ENCODE data around the gene PPIL4.

Gene PPIL4

GRCh38 chr6:149515494-149515893 is 30.3 kb downstream of the PPIL4 start:
- H3K36me3 ChIP-seq (ENCODE audit: control insufficient read depth, insufficient read depth, low read length), result peaks cover 3% of the 10 kb centered on the region; the same call in 1 of the 2 replicates
- no peak for DNase-seq (ENCODE audit: extremely low read depth, insufficient read length)
- no peaks in the 10 kb centered on the region for H3K27me3 ChIP-seq (replicated peaks; ENCODE audit: control insufficient read depth, insufficient read depth, low read length)
- TF ChIP-seq CTCF (IDR thresholded peaks at IDR 0.05; ENCODE audit: insufficient read depth, low read length, poor library complexity, severe bottlenecking), result no peak
- H3K4me3 ChIP-seq (replicated peaks; ENCODE audit: low read depth, low read length), result no peak overlapping the region

DNA sequence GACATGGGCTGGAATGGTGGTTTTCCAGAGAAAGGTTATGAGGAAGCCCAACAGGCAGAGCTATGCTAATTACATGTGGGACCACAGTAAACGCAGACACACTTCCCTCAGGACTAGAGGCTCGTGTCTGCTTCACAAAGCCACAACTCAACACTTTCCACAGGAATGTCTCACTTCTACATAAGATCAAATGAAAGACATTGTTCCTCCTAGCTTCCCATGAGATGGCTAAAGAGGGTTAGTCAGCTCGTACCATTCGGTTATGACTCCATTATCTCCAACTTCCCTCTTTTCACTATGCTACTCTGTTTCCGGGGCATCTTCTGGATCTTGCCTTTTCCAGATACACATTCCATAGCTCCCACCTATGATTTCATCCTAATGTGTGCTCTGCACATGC is 31.9 kb downstream of the PPIL4 start:
- DNase-seq (ENCODE audit: extremely low read depth, insufficient read length), result no peak
- Histone ChIP-seq H3K4me3 (replicated peaks; ENCODE audit: low read depth, low read length) (no peak overlapping the region), H3K36me3 (ENCODE audit: control insufficient read depth, insufficient read depth, low read length) (peaks cover 3% of the 10 kb centered on the region; the same call in 1 of the 2 replicates), H3K27me3 (replicated peaks; ENCODE audit: control insufficient read depth, insufficient read depth, low read length) (no peaks in the 10 kb centered on the region)
- no peak for TF ChIP-seq CTCF (IDR thresholded peaks at IDR 0.05; ENCODE audit: insufficient read depth, low read length, poor library complexity, severe bottlenecking)

DNA sequence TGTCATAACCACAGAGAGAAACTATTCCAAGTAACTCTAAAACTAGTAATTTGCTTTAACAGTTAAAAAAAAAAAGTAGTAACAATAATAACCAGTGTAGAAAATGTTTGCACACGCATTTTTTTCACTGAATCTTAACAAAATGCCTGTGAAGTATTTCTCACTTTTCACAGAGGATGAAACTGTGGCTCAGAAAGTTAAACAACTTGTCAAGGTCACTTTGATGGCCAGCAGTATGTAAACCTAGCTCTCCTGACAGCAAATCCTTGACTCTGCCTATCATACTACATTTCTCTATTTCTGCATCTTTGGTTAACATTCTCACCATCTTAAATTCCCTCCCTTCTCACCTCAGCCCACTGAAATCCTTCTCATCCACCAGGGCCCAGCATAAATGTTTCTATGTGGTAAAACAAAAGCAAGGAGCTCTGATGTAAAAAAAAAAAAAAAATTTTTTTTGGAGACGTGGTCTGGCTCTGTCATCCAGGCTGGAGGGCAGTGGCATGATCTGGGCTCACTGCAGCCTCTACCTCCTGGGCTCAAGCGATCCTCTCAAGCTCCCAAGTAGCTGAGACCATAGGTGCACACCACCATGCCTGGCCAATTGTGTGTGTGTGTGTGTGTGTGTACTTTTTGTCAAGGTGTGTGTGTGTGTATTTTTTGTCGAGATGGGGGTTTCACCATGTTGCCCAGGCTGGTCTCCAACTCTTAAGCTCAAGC is 34.9 kb downstream of the PPIL4 start:
- no peak for DNase-seq (ENCODE audit: extremely low read depth, insufficient read length)
- TF ChIP-seq CTCF (IDR thresholded peaks at IDR 0.05; ENCODE audit: insufficient read depth, low read length, poor library complexity, severe bottlenecking), result no peak
- H3K27me3 ChIP-seq (replicated peaks; ENCODE audit: control insufficient read depth, insufficient read depth, low read length), result no peaks in the 10 kb centered on the region
- H3K36me3 ChIP-seq (ENCODE audit: control insufficient read depth, insufficient read depth, low read length), result peaks cover 3% of the 10 kb centered on the region; the same call in 1 of the 2 replicates
- no peak overlapping the region for H3K4me3 ChIP-seq (replicated peaks; ENCODE audit: low read depth, low read length)

- Histone ChIP-seq H3K4me3 (replicated peaks; ENCODE audit: low read depth, low read length) (no peak overlapping the region), H3K27me3 (replicated peaks; ENCODE audit: control insufficient read depth, insufficient read depth, low read length) (no peaks in the 10 kb centered on the region), H3K36me3 (ENCODE audit: control insufficient read depth, insufficient read depth, low read length) (peaks cover 3% of the 10 kb centered on the region; the same call in 1 of the 2 replicates)
- no peak for DNase-seq (ENCODE audit: extremely low read depth, insufficient read length)
- TF ChIP-seq CTCF (IDR thresholded peaks at IDR 0.05; ENCODE audit: insufficient read depth, low read length, poor library complexity, severe bottlenecking), result no peak
These were observed 37.4 kb downstream of the PPIL4 start for GRCh38 chr6:149508485-149508884.

DNA sequence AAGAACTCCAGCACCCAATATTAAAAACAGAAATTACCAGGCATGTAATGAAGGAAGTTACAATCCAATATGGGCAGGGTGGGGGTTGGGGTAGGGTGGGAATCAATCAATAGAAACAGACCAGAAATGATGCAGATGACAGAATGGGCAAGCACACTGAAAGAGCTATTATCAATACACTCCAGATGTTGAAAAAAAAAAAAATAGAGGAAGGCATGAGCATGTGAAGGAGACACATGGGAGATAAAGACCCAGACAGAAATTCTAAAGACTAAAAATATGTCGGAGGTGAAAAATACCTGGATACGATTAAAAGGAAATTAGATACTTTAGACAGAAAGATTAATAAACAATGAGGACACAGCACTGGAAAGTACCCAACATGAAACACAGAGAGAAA is 42.0 kb downstream of the PPIL4 start:
- no peak for DNase-seq (ENCODE audit: extremely low read depth, insufficient read length)
- TF ChIP-seq CTCF (IDR thresholded peaks at IDR 0.05; ENCODE audit: insufficient read depth, low read length, poor library complexity, severe bottlenecking), result no peak
- Histone ChIP-seq H3K4me3 (replicated peaks; ENCODE audit: low read depth, low read length) (no peak overlapping the region), H3K27me3 (replicated peaks; ENCODE audit: control insufficient read depth, insufficient read depth, low read length) (no peaks in the 10 kb centered on the region), H3K36me3 (ENCODE audit: control insufficient read depth, insufficient read depth, low read length) (no peaks in the 10 kb centered on the region; the same call in 1 of the 2 replicates)

Data from GM06990 (cell line).